NCI-H510A treated with DMSO at 0.1 percent for 48 hours (cell line): ENCODE measurements around the gene PTPRD.
A peak's percentile ranks its signal among the peaks of the same experiment; 100 is the strongest.

Experiments
- DNase-seq: peaks from one replicate; lab custom pipeline; 2025; lab: John Stamatoyannopoulos, UW

Gene PTPRD

GRCh38 chr9:8332331-8332650 is 2280.5 kb downstream of the PTPRD start:
- DNase-seq: no peak

DNA sequence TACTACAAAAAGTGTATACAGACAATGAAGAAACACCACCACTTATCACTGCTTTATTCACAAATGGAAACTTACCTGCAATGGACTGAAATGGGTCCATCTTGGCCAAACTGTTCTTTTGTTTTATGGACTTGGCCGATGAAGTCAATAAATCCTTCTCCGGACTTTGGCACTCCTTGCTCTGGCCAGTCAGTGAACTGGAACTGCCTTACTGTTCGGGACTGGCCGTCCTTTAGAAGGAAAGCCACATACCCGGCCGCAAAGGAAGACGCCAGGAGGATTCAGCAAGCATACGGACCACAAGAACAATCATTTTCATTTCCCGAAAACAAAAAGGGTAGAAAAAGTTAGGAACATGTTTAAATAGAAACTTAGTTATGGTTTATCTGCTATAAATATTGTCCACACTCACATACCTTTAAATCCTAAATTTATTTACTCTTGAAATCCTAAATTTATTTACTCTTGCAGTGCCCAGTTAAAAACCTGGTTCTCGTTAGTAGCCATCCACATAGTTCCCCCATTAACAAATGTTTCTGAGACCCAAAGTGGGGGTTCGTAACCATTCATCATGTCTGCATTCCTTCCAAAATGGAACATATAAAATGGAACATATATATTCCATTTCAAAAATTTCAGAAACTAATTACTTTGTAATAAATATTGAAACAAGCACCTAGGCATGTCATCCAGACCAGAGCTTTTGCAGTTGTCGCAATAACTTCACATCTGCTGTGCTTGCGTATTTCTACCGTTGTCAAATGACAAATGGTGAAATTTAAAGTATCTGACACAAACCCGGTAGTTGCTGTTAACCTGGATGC is 2281.1 kb downstream of the PTPRD start:
- no peak for DNase-seq

DNA sequence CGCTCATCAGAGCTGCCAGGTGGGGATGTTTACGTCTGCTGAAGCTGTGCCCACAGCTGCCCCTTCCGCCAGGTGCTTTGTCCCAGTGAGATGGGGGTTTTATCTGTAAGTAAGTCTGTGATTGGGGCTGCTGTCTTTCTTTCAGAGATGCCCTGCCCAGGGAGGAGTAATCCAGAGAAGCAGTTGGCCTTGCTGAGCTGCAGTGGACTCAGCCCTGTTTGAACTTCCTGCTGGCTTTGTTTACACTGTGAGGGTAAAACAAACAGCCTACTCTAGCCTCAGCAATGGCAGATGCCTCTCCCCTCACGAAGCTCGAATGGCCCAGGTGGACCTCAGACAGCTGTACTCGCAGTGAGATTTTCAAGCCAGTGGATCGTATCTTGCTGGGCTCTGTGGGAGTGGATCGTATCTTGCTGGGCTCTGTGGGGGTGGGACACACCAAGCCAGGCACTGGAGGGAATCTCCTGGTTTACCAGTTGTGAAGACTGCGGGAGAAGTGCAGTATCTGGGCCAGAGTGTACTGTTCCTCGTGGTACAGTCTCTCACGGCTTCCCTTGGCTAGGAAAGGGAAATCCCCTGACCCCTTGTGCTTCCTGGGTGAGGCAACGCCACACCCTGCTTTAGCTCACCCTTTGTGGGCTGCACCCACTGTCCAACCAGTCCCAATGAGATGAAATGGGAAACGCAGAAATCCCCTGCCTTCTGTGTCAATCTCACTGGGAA is 2283.1 kb downstream of the PTPRD start:
- DNase-seq: peak; percentile 71

DNA sequence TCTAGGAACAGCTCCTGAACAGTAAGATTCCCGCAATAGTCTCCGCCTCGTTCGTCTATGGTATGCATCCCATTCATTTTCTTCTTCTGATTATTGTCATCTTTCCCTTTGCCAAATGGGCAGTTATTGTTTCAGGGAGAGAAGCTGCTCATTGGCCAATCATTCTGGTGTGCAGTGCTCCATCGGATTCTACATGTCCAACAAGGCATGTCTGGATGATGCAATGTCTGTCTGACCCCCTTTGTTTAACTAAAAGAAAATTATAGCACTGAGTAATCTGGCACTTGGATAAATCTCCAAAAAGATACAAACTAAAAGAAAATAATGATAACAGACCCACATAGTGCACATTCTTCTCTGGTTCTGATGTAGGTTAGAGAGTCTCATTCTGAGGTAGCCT is 2297.6 kb downstream of the PTPRD start:
- no peak for DNase-seq

GRCh38 chr9:8309258-8309657 is 2303.5 kb downstream of the PTPRD start:
- DNase-seq: no peak

DNA sequence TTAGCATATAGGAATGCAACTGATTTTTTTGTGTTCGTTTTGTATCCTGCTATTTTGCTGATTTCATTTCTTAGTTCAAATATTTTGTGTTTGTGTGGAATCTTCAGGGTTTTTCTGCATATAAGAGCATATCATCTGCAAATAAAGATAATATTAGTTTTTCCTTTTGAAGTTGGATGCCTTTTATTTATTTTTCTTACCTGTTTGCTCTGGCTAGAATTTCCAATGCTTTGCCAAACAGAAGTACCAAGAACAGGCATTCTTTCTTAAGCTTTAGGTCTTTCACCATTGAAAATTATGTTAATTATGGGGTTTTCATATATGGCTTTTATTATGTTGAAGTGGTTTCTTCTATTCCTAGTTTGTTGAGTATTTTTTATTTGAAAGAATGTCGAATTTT is 2308.1 kb downstream of the PTPRD start:
- no peak for DNase-seq

DNA sequence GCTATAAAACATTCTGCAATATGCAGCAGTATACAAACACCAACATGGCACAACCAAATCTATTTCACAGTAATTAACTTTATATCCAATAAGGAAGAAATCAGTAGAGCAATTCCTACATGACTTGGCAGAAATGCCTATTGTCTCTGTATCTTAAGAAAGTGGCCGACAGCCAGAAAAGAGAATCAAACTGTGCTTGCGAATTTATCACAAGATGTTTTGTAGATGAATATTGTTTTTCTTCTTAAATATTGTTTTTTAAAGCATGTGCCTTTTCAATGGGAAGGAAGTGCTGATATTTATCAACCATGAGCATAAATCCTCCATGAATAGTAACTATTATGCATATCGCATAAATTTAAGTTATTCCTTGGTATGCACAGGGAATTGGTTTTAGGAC is 2311.5 kb downstream of the PTPRD start:
- DNase-seq: no peak

- DNase-seq: no peak
Observed at GRCh38 chr9:8297047-8297446, 2315.8 kb downstream of the PTPRD start.

- DNase-seq: no peak
Observed at GRCh38 chr9:8292657-8293056, 2320.1 kb downstream of the PTPRD start.

- no peak for DNase-seq
Observed at GRCh38 chr9:8289681-8290080, 2323.1 kb downstream of the PTPRD start.

- no peak for DNase-seq
Observed at GRCh38 chr9:8287970-8288369, 2324.8 kb downstream of the PTPRD start.

GRCh38 chr9:8287501-8287900 is 2325.3 kb downstream of the PTPRD start:
- no peak for DNase-seq

- no peak for DNase-seq
Observed at GRCh38 chr9:8284884-8285283, 2327.9 kb downstream of the PTPRD start.

GRCh38 chr9:8282535-8282934 is 2330.3 kb downstream of the PTPRD start:
- DNase-seq: no peak

- DNase-seq: no peak
Observed at GRCh38 chr9:8280811-8281210, 2332.0 kb downstream of the PTPRD start.

- DNase-seq: no peak
Observed at GRCh38 chr9:8278048-8278447, 2334.8 kb downstream of the PTPRD start.

GRCh38 chr9:8270235-8270634 is 2342.6 kb downstream of the PTPRD start:
- no peak for DNase-seq

GRCh38 chr9:8268881-8269280 is 2343.9 kb downstream of the PTPRD start:
- no peak for DNase-seq

DNA sequence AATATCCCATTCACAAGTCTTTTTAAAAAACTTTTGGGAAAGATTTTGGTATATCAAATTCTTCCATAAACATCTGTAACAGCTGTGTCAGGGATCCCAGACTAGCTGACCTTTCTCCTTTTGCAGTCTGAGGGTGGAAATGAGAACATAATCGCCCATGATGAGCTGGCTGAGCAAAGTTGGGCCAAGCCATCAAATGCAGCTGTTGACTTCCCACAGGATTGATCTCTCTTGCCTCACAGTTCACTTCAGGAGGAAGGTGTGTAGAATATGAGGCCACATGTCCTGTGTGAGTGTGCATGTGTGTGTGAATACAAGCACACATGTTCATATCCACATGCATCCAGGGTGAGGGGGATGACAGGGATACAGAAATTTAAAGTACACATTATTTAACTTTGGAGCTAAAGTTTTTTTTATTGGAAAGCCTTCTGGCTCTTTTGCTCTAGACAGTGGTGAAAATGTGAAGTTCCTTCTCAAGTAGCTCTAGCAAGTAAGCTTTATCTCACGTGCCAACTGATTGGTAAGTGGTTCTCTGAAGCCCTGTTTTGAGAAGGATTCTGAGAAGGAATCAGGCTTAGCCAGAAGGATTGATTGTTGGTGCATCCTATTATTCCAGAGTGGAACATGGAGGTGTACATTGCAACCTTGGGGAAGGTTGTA is 2344.5 kb downstream of the PTPRD start:
- no peak for DNase-seq

DNA sequence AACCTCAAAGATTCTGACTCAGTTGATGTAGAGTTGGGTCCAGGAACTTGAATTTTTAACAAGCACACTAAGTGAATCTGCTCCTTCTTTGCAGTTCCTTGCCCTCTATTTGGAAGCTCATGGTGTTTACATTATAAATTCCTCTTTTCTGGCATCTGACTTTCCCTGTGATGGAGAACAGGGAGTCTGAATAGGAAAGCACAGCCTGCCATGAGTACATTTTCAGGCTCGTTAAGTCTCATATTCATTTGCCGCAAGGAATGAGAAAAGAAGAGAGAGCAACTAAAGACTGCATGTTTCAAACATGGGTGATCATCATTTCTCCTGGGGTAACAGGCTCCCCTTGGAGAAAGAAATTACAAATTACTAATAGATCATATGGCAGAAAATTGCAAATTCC is 2345.2 kb downstream of the PTPRD start:
- no peak for DNase-seq

DNA sequence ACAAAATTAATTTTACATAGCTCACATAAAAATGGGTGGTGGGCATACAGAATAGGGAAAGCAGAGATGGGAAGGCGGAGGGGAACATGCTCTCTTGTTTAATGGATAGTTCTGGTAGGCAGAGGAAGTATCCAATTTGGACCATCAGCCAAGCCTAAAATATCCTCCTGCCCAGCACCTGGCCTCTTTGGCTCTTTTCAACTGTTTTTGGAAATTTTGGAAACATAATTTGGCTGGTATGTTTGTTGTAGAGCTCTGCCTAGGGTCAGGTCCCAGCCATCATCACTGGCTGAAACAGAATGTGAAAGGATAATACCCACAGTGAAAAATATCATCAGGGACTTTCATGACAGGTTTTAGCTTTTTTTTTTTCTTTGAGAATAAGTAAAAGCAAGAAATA is 2345.9 kb downstream of the PTPRD start:
- no peak for DNase-seq

DNA sequence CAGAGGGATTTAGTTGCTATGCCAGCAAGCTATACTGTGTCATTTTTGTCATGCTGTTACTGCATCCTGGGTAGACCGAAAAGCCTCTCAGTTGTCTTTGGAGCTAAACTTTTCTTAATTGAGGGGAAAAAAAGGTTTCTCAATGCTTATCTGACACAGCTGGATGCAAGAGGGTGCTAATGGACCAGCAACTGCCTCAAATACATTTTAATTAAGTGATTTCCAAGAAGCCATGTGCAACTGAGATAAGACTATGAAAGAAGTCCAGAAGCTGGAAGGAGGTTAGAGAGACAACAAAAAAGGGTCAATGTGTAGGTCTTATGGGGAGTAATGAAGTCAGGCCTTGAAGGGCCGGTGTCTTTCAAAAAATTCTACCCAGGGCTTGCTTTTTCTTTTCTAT is 2347.5 kb downstream of the PTPRD start:
- no peak for DNase-seq
